ENCODE results near the gene PEPD. TPM values are rescaled to one million over a fixed set of nuclear protein-coding genes. Genes with fewer than 3 reads are reported as not detected.

The PEPD gene
- total RNA-seq, 1 donor from 2014 or later: 30.0 TPM

GRCh38 chr19:33498391-33499000 lies 23.1 kb downstream of the PEPD start:
- TF ChIP-seq CTCF (IDR thresholded peaks at IDR 0.05; ENCODE audit: borderline replicate concordance): no peak
- DNase-seq: no peak
- no peak overlapping the region for H3K27ac ChIP-seq (replicated peaks)
- peaks cover 43% of the 10 kb centered on the region for H3K36me3 ChIP-seq
- H3K9me3 ChIP-seq (replicated peaks): no peaks in the 10 kb centered on the region
- H3K4me3 ChIP-seq: no peak overlapping the region
- intact Hi-C loops (cut with micrococcal nuclease): no loop called here
- H3K27me3 ChIP-seq (ENCODE audit: low read depth): no peaks in the 10 kb centered on the region
- H3K4me1 ChIP-seq: no peaks in the 10 kb centered on the region

DNA sequence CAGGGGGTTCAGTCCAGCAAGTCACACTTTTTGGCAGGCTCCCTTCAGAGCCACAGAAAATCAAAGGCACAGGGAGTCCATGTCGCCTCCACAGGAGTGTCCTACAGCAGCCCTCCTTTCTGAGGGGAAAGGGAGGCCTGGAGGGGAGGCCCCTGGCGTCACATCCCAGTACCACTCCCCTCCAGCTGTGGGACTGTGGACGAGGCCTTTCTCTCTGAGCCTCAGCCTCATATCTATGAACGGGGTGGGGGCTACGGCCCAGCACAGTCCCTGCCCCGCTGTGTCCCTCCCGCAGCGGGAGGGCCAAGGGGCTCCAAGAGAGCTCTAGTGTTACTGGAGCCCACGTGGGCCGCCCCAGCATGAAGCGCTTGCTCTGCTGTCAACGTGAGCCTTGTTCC lies 23.8 kb downstream of the PEPD start:
- Histone ChIP-seq H3K4me3 (no peak overlapping the region), H3K27me3 (ENCODE audit: low read depth) (no peaks in the 10 kb centered on the region), H3K27ac (replicated peaks) (no peak overlapping the region), H3K36me3 (peaks cover 43% of the 10 kb centered on the region), H3K9me3 (replicated peaks) (no peaks in the 10 kb centered on the region), H3K4me1 (no peaks in the 10 kb centered on the region)
- intact Hi-C loops (cut with micrococcal nuclease): no loop called here
- no peak for TF ChIP-seq CTCF (IDR thresholded peaks at IDR 0.05; ENCODE audit: borderline replicate concordance)
- no peak for DNase-seq

DNA sequence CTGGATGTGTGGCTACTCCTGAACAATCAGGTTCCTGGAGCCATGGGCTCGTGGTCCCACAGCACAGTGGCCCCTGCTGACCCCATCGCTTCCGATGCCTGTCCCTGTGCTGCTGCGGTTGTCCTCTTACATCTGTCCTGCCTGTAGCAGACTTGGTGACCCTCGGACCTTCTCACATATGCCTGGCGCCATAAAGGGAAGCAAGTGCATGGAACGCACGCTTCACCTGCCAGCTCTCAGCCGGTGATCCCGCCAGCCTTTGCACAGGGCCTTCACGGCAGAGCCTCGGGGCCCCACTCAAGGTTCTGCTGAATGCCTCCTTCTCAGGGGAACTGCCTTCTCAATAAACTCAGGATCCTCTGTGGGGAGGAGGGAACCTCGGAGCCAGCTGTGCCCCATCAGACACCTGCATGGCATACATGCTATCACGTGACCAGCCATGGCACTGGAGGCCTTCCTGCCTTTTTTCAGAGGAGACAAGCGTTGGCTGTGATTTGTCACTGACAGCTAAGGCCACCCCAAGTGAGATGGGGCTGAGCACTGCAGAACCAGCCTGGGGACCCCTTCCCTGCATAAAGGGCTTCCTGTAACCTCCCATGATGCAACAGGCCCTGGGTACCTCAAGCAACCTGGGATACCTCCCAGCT lies 24.3 kb downstream of the PEPD start:
- DNase-seq: no peak
- Histone ChIP-seq H3K4me1 (no peaks in the 10 kb centered on the region), H3K36me3 (peaks cover 43% of the 10 kb centered on the region), H3K4me3 (no peak overlapping the region), H3K27me3 (ENCODE audit: low read depth) (no peaks in the 10 kb centered on the region), H3K27ac (replicated peaks) (no peak overlapping the region), H3K9me3 (replicated peaks) (no peaks in the 10 kb centered on the region)
- TF ChIP-seq CTCF (IDR thresholded peaks at IDR 0.05; ENCODE audit: borderline replicate concordance): no peak
- intact Hi-C loops (cut with micrococcal nuclease): no loop called here

DNA sequence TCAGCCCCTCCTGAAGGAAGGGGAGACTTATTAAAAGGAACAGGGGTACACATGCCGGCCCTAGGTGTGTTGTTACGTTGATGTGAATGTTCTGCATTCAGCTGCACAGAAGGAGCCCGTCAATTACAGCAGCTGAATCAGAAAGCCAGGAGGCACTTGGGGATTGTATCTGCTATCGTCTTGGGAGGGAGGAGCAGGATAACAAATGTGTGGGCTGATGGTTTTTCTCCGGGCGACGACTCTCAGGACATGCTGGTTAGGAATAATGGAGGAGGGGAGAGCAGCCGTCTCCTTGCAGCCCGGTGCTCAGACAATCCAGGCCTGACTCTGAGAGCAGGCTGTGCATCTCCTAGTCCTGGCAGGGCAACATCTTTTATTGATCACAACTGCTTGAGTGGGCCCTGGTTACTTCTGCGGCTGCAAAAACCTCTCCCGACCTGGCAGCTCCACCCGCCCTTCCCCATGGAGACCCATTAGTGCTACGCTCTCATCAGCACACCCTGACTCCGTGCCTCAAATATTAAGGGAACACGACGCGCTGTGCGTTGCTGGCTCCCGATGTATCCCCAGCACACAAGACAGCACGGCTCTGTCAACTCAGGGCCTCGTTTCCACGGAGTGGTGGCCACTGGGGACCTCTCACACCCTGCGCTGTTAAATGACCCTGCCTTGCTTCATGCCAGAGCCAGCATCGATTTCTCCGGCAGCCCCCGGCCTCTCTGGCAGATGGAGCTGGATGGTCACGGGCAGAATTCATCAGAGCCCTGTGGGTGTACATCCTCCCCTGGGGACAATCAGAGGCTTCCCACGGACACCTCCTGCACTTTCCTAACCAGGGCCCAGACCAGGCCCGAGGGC lies 25.3 kb downstream of the PEPD start:
- intact Hi-C loops (cut with micrococcal nuclease): no loop called here
- Histone ChIP-seq H3K27ac (replicated peaks) (no peak overlapping the region), H3K4me1 (no peaks in the 10 kb centered on the region), H3K27me3 (ENCODE audit: low read depth) (no peaks in the 10 kb centered on the region), H3K4me3 (no peak overlapping the region), H3K9me3 (replicated peaks) (no peaks in the 10 kb centered on the region), H3K36me3 (peaks cover 43% of the 10 kb centered on the region)
- TF ChIP-seq CTCF (IDR thresholded peaks at IDR 0.05; ENCODE audit: borderline replicate concordance): no peak
- DNase-seq: no peak

DNA sequence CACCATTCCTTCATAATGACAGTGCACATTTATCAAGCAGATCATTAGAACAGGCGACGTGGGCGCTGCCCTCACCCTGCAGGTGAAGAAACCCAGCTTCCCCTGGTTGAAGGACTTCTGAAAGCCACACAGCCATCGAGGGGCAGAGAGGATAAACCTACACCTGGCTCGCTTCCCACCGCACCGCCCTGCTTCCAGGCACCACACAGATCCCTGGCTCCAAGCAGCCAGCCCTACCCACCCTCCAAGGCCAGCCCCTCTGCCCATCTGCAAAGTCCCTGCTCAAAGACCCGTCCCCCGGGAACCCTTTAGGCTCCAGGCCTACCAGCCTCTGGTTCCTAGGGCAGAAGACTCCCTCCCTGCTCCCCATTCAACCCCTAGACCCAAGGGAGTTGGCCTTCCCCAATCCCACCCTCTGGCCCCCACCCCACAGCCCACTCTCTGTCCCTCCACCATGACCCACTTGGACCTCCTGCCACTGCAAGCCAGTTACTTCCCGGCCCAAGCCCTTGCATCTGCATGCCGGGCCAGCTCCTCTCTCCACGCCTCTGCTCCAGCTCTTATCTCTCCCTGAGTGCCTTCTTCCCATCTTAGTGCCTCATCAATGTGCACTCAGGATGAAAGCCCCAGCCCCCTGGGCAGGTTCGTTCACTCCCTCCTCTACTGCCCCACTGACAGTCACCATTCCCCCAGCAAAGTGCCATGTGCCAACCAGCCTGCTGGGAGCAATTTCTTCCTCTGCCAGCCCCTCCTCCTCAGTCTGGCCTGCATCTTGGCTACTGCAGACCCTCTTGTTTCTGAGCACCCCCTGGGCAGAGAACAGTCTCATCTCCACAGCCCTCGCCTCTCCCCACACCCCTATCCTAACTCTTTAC lies 28.0 kb downstream of the PEPD start:
- Histone ChIP-seq H3K4me1 (no peaks in the 10 kb centered on the region), H3K27ac (replicated peaks) (no peak overlapping the region), H3K9me3 (replicated peaks) (no peaks in the 10 kb centered on the region), H3K36me3 (peaks cover 22% of the 10 kb centered on the region), H3K27me3 (ENCODE audit: low read depth) (no peaks in the 10 kb centered on the region), H3K4me3 (no peak overlapping the region)
- TF ChIP-seq CTCF (IDR thresholded peaks at IDR 0.05; ENCODE audit: borderline replicate concordance): no peak
- intact Hi-C loops (cut with micrococcal nuclease): no loop called here
- DNase-seq: no peak

Measured in left ventricle myocardium inferior (tissue), 1 donor.